HT-29 (cell line): ENCODE results near the gene SATL1. TPM values are rescaled to one million over a fixed set of nuclear protein-coding genes. Genes with fewer than 3 reads are reported as not detected.
"Not testable (repeated sequence)": the region's sequence is repeated elsewhere in the genome, so short reads cannot be mapped to it uniquely, and the experiment has no call there.

Source experiments
- DNase-seq: peaks from one replicate; pipeline ENCODE4 v3.0.0-alpha.2; 2015; ENCODE audit warnings: low spot score
- total RNA-seq: library from RNA; depleted of rRNA; stranded (reverse); fragments of >200 nt; shearing (Covaris generic); gene quantifications from 2 replicates; pipeline ENCODE4 v1.2.3, GENCODE V29; 2014; rRNA removed

Gene SATL1
- total RNA-seq, 1 experiment from 2014 or later: not detected

GRCh38 chrX:85111347-85111746, 132.2 kb downstream of the SATL1 start:
- peak; percentile 57 for DNase-seq

- DNase-seq: peak; percentile 57
These were observed 134.3 kb downstream of the SATL1 start for GRCh38 chrX:85109235-85109634.

- DNase-seq: no peak
These were observed 135.4 kb downstream of the SATL1 start for GRCh38 chrX:85108165-85108564.

GRCh38 chrX:85107407-85107806, 136.2 kb downstream of the SATL1 start:
- no peak for DNase-seq

- no peak for DNase-seq
These were observed 154.2 kb downstream of the SATL1 start for GRCh38 chrX:85089321-85089840.

GRCh38 chrX:85084770-85085393, 158.7 kb downstream of the SATL1 start:
- DNase-seq: peak; percentile 75

- DNase-seq: not testable (repeated sequence)
These were observed 166.3 kb downstream of the SATL1 start for GRCh38 chrX:85077247-85077646.

- DNase-seq: no peak
These were observed 177.9 kb downstream of the SATL1 start for GRCh38 chrX:85065512-85066198.

GRCh38 chrX:85052636-85053343, 190.8 kb downstream of the SATL1 start:
- peak; percentile 43 for DNase-seq

- no peak for DNase-seq
These were observed 191.4 kb downstream of the SATL1 start for GRCh38 chrX:85052205-85052604.

- DNase-seq: no peak
These were observed 192.0 kb downstream of the SATL1 start for GRCh38 chrX:85051627-85052026.

Other genes with a start within 250 kb of the SATL1 start
- 3.1 and 4.2 TPM in 2 replicates for gene APOOL, start 239.9 kb downstream of the SATL1 start, total RNA-seq
- 0.42 and 0.48 TPM in 2 replicates for gene ZNF711, start 212 bp upstream of the SATL1 start, total RNA-seq
- gene POF1B, start 135.9 kb upstream of the SATL1 start, total RNA-seq: 46.3 and 48.7 TPM in 2 replicates